Uterus (tissue), 4 donors: ENCODE data around the gene ECHDC1. TPM values are rescaled to one million over a fixed set of nuclear protein-coding genes. Genes with fewer than 3 reads are reported as not detected.

Experiments used
- DNase-seq, 2 donors: peaks; one replicate each; pipeline ENCODE4 v3.0.0-alpha.2; 2019 to 2020
- H3K27ac ChIP-seq, 2 donors: fragments of 200-600 bp; sonication (generic); 1 replicate in 1 of 2; 2 replicates in 1 of 2; pipeline ENCODE4 v1.5.1; 2016 to 2018
- H3K27me3 ChIP-seq, 2 donors: fragments of 200-600 bp; sonication (generic); one replicate each; pipeline ENCODE4 v1.5.1; 2018 to 2019; ENCODE audit warnings: control low read depth in 1 of 2
- H3K36me3 ChIP-seq, 2 donors: fragments of 200-600 bp; sonication (generic); one replicate each; pipeline ENCODE4 v1.5.1; 2019; ENCODE audit warnings: control low read depth in 1 of 2
- H3K4me1 ChIP-seq, 2 donors: fragments of 200-600 bp; sonication (generic); one replicate each; pipeline ENCODE4 v1.5.1; 2018 to 2019; ENCODE audit warnings: control low read depth in 1 of 2
- H3K4me3 ChIP-seq, 2 donors: fragments of 200-600 bp; sonication (generic); 1 replicate in 1 of 2; 2 replicates in 1 of 2; pipeline ENCODE4 v1.5.1; 2018 to 2019; ENCODE audit warnings: mild to moderate bottlenecking in 1 of 2
- H3K9me3 ChIP-seq, 2 donors: fragments of 200-600 bp; sonication (generic); one replicate each; pipeline ENCODE4 v1.5.1; 2019; ENCODE audit warnings: control low read depth in 1 of 2
- CTCF ChIP-seq, 4 experiments: fragments of 200-600 bp in 2 of 4; fragments of 450-650 bp in 2 of 4; sonication (generic) in 2 of 4; IDR thresholded peaks; one replicate each; pipeline ENCODE4 v1.5.1; 2016 to 2019; ENCODE audit warnings: antibody characterized with exemption in 4 of 4, mild to moderate bottlenecking in 2 of 4, moderate library complexity in 1 of 4
- POLR2A ChIP-seq, 2 donors: fragments of 450-650 bp; IDR thresholded peaks; one replicate each; pipeline ENCODE4 v1.6.1; 2016; ENCODE audit warnings: antibody characterized with exemption in 2 of 2, mild to moderate bottlenecking in 1 of 2, moderate library complexity in 1 of 2
- intact Hi-C: fragments of 100-400 bp; cut with DNase I; formaldehyde crosslinking; loops from one replicate; pipeline ENCODE4 v1.15.1; 2023; ENCODE audit warnings: low total_unique reads
- small RNA-seq: library from RNA; depleted of rRNA; stranded (forward); fragments of <200 nt; gene quantifications from one replicate; pipeline ENCODE3, GENCODE V24; 2016
- total RNA-seq, 4 donors: library from RNA; depleted of rRNA in 3 of 4; stranded (reverse); fragments of >200 nt in 3 of 4; gene quantifications; one replicate each; pipeline versions ENCODE4 v1.1.0 to v1.2.4, GENCODE V29; 2014 to 2023
- donor health status: DM: yes; HTN: yes; CAD: no.

Gene ECHDC1
- total RNA-seq, 4 donors from 2014 or later, result 7.4 to 109 (median 18.5) TPM

- H3K36me3 ChIP-seq, result no peaks in the 10 kb centered on the region
- no peaks in the 10 kb centered on the region for H3K9me3 ChIP-seq
- TF ChIP-seq CTCF (IDR thresholded peaks at IDR 0.05), result no peak
- no peak for TF ChIP-seq POLR2A (IDR thresholded peaks at IDR 0.05)
- H3K4me3 ChIP-seq, result no peak overlapping the region
- intact Hi-C loops, result no loop called here
- no peaks in the 10 kb centered on the region for H3K4me1 ChIP-seq
- DNase-seq, result no peak
- no peaks in the 10 kb centered on the region for H3K27me3 ChIP-seq
- no peak overlapping the region for H3K27ac ChIP-seq
These were observed 99.9 kb downstream of the ECHDC1 start for GRCh38 chr6:127243501-127243900.

Small RNA genes lying within 50 kb of the gene (small RNA-seq; reads per million reads assigned to genes)
- not detected for gene RNA5SP217

Other genes starting within 250 kb of the ECHDC1 start
- 10 to 100 TPM; 23.5 to 70.6 (median 45.0) TPM for gene RSPO3, start 224.9 kb downstream of the ECHDC1 start, total RNA-seq
- 100 to 1,000 TPM in 1 of 4 donors, 10 to 100 TPM in 3; 25.9 to 102 (median 57.9) TPM for gene RNF146, start 76.7 kb downstream of the ECHDC1 start, total RNA-seq
- 10 to 100 TPM in 1 of 4 donors, 1 to 10 TPM in 3; 2.3 to 31.2 (median 5.7) TPM for gene KIAA0408, start 115.8 kb upstream of the ECHDC1 start, total RNA-seq
- gene C6orf58, start 233.6 kb upstream of the ECHDC1 start, total RNA-seq, result under 1 TPM in 1 of 4 donors, not detected in 3; 0.28 TPM